SH-SY5Y (cell line): ENCODE results near the gene RANBP3L.

Experiments
- GATA2 ChIP-seq: IDR thresholded peaks from 2 replicates; pipeline ENCODE4 v1.6.1; 2011; ENCODE audit warnings: mild to moderate bottlenecking, low read depth, low read length
- GATA3 ChIP-seq: IDR thresholded peaks from 2 replicates; pipeline ENCODE4 v1.6.1; 2011; ENCODE audit warnings: low read depth, mild to moderate bottlenecking, low read length, moderate library complexity

DNA sequence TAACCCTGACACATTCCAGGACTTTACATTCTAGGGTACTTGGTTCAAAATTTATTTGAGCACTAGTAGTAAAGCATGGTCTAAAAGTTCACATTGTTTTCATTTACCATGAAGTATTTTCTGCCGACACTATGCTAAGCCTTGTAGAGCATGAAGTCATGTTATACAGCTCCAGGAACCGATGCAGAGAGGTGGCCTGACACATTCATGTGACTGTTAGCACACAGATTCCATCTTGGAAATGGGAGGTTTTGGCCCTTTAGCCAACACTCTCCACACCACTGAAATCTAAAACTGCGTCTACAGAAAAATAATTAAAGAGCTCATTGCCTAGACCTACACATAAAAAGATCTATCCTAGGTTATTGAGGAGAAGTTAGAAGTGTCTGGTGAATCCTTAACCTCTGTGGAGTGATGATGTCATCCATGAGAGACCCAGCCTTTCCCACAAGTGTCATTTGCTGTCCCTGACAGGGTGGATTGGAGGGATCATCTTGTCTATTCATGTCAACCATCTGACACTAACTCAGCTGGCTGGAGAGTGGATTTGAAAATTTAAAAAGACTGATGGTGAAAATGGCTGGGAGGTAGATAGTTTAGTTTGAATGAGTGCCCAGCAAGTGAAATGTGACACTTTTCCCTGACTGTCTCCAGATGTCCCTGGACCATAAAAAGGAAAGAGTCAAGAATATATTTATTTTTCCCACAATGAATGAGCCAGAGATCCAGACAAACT lies 1.3 kb downstream of the RANBP3L start:
- TF ChIP-seq GATA2 (no peak), GATA3 (no peak)
